Raji (cell line): Measurements from ENCODE around the gene TTC6.

Source experiments
- POLR2A ChIP-seq: IDR thresholded peaks from 2 replicates; pipeline ENCODE4 v1.6.1; 2011; ENCODE audit warnings: low read depth, low read length, control low read depth; ENCODE audit not compliant: insufficient read depth

Gene TTC6

GRCh38 chr14:37579274-37579673, 16.2 kb upstream of the TTC6 start:
- TF ChIP-seq POLR2A = no peak

- no peak for TF ChIP-seq POLR2A
Measured at GRCh38 chr14:37580146-37580545, 15.3 kb upstream of the TTC6 start.

DNA sequence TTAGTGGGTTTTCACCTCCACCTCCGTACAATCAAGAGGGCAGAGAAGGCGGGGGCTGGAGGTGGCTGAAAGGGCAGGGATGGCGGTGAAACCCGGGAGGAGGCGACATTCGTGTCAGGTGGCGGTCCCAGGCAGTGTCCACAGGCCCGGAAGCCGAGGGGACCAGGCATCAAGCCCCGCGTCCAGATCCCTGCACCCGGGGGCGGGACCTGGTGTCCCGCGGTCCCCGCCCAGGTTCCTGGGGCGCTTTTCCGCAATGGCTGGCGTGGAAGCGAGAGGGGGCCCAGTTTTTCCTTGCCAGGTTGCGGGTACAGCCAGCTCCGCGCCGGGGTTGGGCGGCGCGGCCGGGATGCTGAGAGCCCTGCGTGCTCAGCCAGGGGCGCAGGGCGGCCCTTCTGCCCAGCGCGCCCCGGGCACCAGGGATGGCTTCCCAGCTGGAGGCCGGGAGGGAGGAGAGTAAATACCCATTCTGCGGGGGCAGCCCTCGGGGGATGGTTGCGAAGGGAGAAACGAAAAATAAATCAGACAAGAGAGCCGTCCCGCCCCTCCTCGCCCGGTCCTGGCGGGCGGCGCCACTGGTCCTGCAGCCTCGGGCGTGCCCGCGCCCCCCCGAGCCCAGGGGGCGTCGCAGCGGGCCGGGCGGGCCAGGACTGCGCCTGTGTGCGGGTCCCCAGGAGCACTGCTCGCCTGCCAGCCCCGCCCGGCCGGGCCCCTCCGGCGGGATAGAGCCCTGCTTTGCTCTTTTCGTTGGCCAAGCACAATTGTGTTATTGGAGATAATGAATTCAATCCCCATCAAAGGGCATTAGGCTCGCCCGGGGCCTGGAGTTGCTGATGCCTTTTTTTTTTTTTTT, 11.8 kb upstream of the TTC6 start:
- no peak for TF ChIP-seq POLR2A

GRCh38 chr14:37584211-37585100, 11.0 kb upstream of the TTC6 start:
- TF ChIP-seq POLR2A = no peak

DNA sequence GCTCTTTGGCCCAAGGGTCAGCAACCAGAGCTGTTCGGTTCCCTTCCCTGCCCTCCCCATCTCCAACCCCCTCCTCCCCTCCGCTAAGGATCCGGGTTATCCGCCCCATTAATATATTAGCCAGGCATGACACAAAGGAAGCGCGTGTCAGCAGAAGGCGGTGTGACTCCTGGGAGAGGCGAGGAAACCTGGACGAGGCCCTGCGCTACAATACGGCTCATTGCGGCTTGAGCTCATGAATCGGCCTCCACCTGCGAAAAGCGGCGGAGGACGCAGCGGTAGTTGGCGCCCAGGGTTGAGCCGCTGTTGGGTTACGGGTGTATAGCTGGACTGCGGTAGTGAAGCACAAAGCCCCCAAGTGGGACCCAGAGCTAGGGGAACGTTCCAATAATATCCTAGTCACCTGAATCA, 10.3 kb upstream of the TTC6 start:
- TF ChIP-seq POLR2A = no peak

DNA sequence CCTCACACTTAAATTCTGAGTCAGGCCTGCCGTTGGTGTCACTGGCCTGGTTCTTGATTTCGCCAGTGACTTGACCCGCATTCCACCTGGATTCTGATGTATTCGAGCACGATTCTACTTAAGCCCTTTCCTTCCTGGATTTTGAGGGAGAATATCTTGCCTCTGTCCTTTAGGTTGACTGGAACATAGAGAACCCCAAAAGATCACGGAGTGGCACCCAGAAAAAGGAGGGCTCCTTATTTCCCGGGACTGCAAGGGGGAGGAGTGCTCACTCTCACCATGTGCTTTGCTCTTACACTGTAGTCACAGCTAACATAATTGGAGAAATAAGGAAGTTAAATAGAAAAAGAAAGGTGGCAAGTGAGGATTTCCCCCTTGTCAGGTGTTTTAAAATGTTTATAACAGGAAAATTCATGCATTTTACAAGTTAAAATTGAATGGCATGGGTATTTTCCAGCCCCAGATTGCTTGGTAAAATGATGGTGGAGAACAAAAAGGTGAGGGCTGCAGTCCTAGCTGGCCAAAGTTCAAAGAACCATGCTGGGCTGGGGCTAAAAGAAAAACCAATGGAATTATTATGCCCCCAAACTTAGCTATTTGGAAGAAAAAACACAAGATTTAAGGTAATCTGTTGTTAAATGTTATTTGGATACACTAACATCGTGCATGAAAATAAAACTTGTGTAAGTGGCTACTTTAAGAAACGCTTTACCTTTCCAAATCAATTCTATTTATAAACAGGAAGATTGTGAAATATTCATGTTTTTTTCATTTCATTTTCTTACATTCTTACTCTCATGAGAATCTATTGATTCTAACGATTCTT, 9.2 kb upstream of the TTC6 start:
- TF ChIP-seq POLR2A = no peak

GRCh38 chr14:37586797-37587130, 8.7 kb upstream of the TTC6 start:
- TF ChIP-seq POLR2A = no peak

- no peak for TF ChIP-seq POLR2A
Measured at GRCh38 chr14:37587131-37587803, 8.2 kb upstream of the TTC6 start.

DNA sequence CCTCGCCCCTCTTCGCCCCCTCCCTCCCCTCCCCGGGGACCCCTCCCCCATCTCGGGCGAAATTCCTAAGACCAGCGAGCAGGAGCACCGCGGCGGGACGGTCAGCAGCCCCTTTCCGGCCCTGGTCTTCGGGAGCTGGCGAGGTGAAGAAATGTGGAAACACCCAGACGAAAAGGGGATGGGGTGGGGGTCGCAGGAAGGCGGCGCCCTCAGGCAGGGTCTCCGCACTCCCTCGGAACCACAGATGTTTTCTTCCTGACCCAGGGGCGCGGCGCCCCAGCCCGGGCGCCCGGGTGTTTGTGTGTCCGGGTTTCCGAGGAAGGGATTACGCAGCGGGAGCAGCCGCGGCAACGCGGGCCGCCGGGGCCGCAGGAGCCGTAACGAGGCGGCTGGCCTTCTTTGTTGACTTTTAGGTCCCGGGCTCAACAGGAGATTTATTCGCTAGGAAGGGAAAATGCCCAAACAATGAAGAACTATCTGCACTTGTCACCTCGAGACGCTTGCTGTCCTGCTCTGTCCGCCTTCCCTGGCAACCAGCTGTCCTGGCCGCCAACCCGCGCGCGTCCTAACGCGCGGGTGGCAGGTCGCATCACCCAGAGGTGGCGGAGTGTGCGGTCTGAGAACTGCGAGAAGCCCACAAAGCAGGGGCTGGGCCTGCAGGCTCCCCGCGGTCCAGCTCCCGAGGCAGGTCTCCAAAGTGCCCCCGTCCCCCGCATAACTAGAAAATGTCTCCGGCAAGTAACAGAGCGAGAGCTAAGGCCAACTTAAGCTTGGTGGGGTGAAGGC, 7.4 kb upstream of the TTC6 start:
- TF ChIP-seq POLR2A = no peak

DNA sequence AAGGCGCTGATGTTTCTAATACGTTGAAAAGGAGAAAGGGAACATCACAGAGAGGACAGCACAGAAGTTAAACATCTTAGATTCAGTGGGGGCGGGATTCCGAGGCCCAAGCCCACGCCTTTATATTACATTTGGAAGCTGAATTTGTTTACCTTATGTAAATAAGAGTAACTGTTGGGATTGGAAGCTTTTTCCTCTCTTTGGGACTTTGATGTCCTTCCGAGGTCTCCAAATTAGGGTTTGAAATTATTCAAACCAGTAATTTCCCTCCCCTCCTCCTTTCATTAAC, 6.8 kb upstream of the TTC6 start:
- TF ChIP-seq POLR2A = no peak

GRCh38 chr14:37588956-37589714, 6.3 kb upstream of the TTC6 start:
- no peak for TF ChIP-seq POLR2A

DNA sequence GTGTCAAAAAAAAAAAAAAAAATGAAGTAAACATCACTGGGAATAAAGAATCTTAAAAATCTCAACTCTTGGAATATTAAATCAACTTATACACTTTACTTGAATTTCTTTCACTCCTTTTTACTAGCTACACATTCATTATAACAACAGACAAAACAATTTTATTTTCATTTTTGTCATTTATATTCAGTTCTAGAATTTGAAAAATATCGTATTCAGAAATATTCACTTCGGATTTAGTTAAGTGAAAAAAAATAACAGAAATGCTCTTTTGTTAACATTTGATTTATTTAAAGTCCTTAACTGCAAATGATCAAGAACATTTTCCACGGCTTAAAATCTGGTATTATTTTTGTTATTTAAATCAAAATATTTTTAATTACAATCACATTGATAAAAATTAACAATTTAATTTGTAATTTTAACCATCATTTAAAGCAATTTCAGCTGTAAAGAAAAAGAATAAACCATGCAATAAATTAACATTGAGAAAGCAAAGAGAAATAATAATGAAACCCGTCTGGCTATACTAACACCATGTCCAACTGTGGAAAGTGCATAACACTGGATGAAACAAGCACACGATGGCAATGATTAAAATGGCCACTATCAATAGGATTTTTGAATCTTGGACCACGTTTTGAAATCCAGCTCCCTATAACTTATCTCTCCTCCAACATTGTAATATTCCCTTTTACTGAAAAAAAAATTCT, 5.6 kb upstream of the TTC6 start:
- no peak for TF ChIP-seq POLR2A
